OCI-LY1 (cell line): ENCODE data around the gene TGFBR1.
A peak's percentile ranks its signal among the peaks of the same experiment; 100 is the strongest.

ENCODE experiments used
- H2AFZ ChIP-seq: fragments of 200-600 bp; sonication (generic), shearing (Covaris generic); 2 replicates; pipeline ENCODE4 v1.6.0; 2014; ENCODE audit warnings: antibody characterized with exemption, mild to moderate bottlenecking, low read length
- H3F3A ChIP-seq: fragments of 200-600 bp; sonication (generic), shearing (Covaris generic); 2 replicates; pipeline ENCODE4 v1.6.0; 2014; ENCODE audit warnings: mild to moderate bottlenecking, antibody characterized with exemption, low read length, moderate library complexity; ENCODE audit not compliant: insufficient read depth
- H3K27ac ChIP-seq: fragments of 200-600 bp; sonication (generic); 2 replicates; pipeline ENCODE4 v1.5.1; 2014; ENCODE audit warnings: low read length, mixed run types, mild to moderate bottlenecking, low read depth; ENCODE audit not compliant: poor library complexity, severe bottlenecking
- H3K27me3 ChIP-seq: fragments of 200-600 bp; sonication (generic); 2 replicates; pipeline ENCODE4 v1.6.0; 2014; ENCODE audit warnings: antibody characterized with exemption, mild to moderate bottlenecking, low read length, moderate library complexity; ENCODE audit not compliant: insufficient read depth
- H3K36me3 ChIP-seq: fragments of 200-600 bp; sonication (generic); 2 replicates; pipeline ENCODE4 v1.6.1; 2014; ENCODE audit warnings: mild to moderate bottlenecking, antibody characterized with exemption, low read length, moderate library complexity, mixed read lengths; ENCODE audit not compliant: insufficient read depth
- H3K4me1 ChIP-seq: fragments of 200-600 bp; sonication (generic); 2 replicates; pipeline ENCODE4 v1.5.1; 2014; ENCODE audit warnings: mild to moderate bottlenecking, low read length, moderate library complexity; ENCODE audit not compliant: insufficient read depth, severe bottlenecking
- H3K4me2 ChIP-seq: fragments of 200-600 bp; sonication (generic), shearing (Covaris generic); 2 replicates; pipeline ENCODE4 v1.6.1; 2014; ENCODE audit warnings: low read length
- H3K4me3 ChIP-seq: fragments of 200-600 bp; sonication (generic); 2 replicates; pipeline ENCODE4 v1.5.1; 2014; ENCODE audit warnings: low read length, low read depth, mild to moderate bottlenecking, mixed read lengths; ENCODE audit not compliant: poor library complexity, severe bottlenecking
- H3K79me2 ChIP-seq: fragments of 200-600 bp; shearing (Covaris generic); 2 replicates; pipeline ENCODE4 v1.6.1; 2016; ENCODE audit warnings: mixed run types, low read length, mixed read lengths; ENCODE audit not compliant: insufficient read depth
- H3K9ac ChIP-seq: fragments of 200-600 bp; sonication (generic), shearing (Covaris generic); 2 replicates; pipeline ENCODE4 v1.6.1; 2014; ENCODE audit warnings: mild to moderate bottlenecking, low read length, mixed read lengths
- H3K9me2 ChIP-seq: fragments of 200-600 bp; sonication (generic), shearing (Covaris generic); 2 replicates; pipeline ENCODE4 v1.6.1; 2014; ENCODE audit warnings: low read depth, mild to moderate bottlenecking, low read length, mixed read lengths
- H3K9me3 ChIP-seq: fragments of 200-600 bp; shearing (Covaris generic); 2 replicates; pipeline ENCODE4 v1.6.1; 2014; ENCODE audit warnings: low read length, mixed read lengths
- H4K20me1 ChIP-seq: fragments of 200-600 bp; sonication (generic), shearing (Covaris generic); 2 replicates; pipeline ENCODE4 v1.6.0; 2016; ENCODE audit warnings: mild to moderate bottlenecking, low read length; ENCODE audit not compliant: insufficient read depth
- EZH2 ChIP-seq: fragments of 200-600 bp; sonication (generic), shearing (Covaris generic); IDR thresholded peaks from 2 replicates; pipeline ENCODE4 v1.8.0; 2017; ENCODE audit warnings: borderline replicate concordance, mixed run types, mild to moderate bottlenecking, antibody characterized with exemption, low read length, moderate library complexity, mixed read lengths
- TF ChIP-seq, protein P1 (sequence below): fragments of 200-600 bp; sonication (generic), shearing (Covaris generic); IDR thresholded peaks from 2 replicates; pipeline ENCODE4 v1.5.1; 2017; ENCODE audit warnings: mild to moderate bottlenecking, antibody characterized with exemption, low read length, moderate library complexity, mixed read lengths

The TGFBR1 gene

DNA sequence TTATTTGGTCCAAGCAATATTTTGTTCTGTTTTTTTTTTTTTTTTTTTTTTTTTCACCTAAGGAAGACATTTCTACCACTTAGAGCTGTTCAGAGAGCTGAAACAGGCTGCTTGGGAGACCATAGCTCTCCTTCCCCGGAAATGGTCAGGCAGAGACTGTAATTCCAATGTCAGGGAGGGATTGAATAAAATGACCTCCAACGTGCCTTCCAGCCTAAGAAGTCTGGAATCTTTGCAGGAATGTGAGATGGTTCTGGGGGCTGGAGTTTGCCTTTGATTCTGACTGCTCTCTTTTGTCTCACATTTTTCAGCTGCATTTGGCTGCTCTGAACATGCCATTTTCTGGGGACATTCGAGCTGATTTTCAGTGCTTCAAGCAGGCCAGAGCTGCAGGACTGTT, 38.3 kb upstream of the TGFBR1 start:
- no peak for TF ChIP-seq EZH2
- TF ChIP-seq, protein P1, sequence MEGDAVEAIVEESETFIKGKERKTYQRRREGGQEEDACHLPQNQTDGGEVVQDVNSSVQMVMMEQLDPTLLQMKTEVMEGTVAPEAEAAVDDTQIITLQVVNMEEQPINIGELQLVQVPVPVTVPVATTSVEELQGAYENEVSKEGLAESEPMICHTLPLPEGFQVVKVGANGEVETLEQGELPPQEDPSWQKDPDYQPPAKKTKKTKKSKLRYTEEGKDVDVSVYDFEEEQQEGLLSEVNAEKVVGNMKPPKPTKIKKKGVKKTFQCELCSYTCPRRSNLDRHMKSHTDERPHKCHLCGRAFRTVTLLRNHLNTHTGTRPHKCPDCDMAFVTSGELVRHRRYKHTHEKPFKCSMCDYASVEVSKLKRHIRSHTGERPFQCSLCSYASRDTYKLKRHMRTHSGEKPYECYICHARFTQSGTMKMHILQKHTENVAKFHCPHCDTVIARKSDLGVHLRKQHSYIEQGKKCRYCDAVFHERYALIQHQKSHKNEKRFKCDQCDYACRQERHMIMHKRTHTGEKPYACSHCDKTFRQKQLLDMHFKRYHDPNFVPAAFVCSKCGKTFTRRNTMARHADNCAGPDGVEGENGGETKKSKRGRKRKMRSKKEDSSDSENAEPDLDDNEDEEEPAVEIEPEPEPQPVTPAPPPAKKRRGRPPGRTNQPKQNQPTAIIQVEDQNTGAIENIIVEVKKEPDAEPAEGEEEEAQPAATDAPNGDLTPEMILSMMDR, result no peak
- Histone ChIP-seq H3K4me3 (no peak overlapping the region), H3F3A (no peaks in the 10 kb centered on the region), H3K9me2 (no peaks in the 10 kb centered on the region), H3K27me3 (peaks cover 3% of the 10 kb centered on the region; the same call in 1 of the 2 replicates), H3K9ac (no peak overlapping the region), H3K36me3 (no peaks in the 10 kb centered on the region), H3K4me2 (no peak overlapping the region), H3K4me1 (peaks cover 5% of the 10 kb centered on the region), H3K79me2 (no peaks in the 10 kb centered on the region), H3K27ac (no peak overlapping the region), H4K20me1 (no peaks in the 10 kb centered on the region), H2AFZ (no peak overlapping the region), H3K9me3 (no peaks in the 10 kb centered on the region)

DNA sequence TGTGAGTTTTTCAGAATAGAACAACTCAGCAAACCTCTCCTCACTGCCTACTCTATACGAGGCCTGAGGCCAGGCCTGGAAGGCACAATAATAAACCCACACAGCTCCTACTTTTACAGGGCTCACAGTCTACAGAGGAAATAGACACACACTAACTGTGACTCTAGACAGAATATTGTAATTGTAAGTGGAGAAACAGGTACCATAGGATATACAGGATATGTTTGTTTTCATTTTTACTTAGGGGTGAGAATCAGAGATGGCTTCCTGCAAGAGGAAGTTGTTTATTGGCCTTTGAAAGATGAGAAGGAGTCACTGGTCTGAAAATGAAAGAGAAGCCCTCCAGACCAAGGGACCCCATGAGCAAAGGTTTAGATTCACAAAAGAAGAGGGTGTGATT, 35.8 kb upstream of the TGFBR1 start:
- H3K9ac ChIP-seq, result no peak overlapping the region
- peaks cover 5% of the 10 kb centered on the region for H3K4me1 ChIP-seq
- H3K4me2 ChIP-seq, result no peak overlapping the region
- no peaks in the 10 kb centered on the region for H3K79me2 ChIP-seq
- no peaks in the 10 kb centered on the region for H3K9me2 ChIP-seq
- H3F3A ChIP-seq, result no peaks in the 10 kb centered on the region
- H3K27ac ChIP-seq, result no peak overlapping the region
- no peaks in the 10 kb centered on the region for H3K36me3 ChIP-seq
- no peaks in the 10 kb centered on the region for H3K27me3 ChIP-seq
- no peak for TF ChIP-seq EZH2
- TF ChIP-seq, protein P1, result no peak
- no peak overlapping the region for H2AFZ ChIP-seq
- no peaks in the 10 kb centered on the region for H4K20me1 ChIP-seq
- H3K4me3 ChIP-seq, result no peak overlapping the region
- no peaks in the 10 kb centered on the region for H3K9me3 ChIP-seq

DNA sequence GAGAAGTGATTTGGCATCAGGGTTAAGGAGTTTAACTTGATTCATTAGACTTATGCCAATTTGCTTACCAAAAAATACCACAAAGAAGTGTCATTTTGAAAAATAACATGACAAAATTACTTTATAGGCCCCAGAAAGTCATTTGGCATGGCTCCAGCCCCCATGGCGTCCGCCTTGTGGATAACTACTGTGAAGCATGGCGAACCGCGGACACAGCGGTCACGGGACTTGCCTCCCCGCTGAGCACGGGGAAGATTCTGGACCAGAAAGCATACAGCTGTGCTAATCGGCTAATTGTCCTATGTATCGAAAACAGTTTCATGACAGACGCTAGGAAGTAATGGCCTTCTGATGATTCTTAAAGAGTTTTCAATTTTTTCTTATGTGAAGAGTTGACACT, 35.4 kb upstream of the TGFBR1 start:
- H3F3A ChIP-seq, result no peaks in the 10 kb centered on the region

DNA sequence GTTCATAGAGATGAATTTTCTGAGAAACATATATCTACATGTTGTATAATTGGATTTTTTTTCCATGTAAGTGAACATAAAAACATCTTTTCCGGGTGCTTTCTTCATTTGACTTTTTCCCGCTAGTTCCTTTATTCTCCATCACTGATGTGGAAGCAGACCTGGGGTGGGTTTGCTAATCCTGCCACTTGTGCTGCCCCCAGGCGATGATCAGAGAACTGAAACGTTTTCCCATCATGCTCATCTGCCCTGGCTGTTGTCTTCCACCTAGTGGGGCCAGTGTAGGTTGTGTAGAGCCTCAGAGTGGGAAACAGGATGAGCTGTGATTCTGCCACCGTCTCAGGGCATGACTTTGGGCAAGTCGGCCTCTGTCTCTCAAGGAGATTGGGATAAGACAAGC, 34.2 kb upstream of the TGFBR1 start:
- Histone ChIP-seq H3K4me1 (peaks cover 5% of the 10 kb centered on the region), H3K9me3 (no peaks in the 10 kb centered on the region), H3K27me3 (no peaks in the 10 kb centered on the region), H3K4me2 (no peak overlapping the region), H3K9ac (no peak overlapping the region), H3F3A (no peaks in the 10 kb centered on the region), H2AFZ (no peak overlapping the region), H3K4me3 (no peak overlapping the region), H3K9me2 (no peaks in the 10 kb centered on the region), H3K36me3 (no peaks in the 10 kb centered on the region), H3K79me2 (no peaks in the 10 kb centered on the region), H4K20me1 (no peaks in the 10 kb centered on the region), H3K27ac (no peak overlapping the region)
- no peak for TF ChIP-seq EZH2
- TF ChIP-seq, protein P1, result peak; percentile 32; the same call in 1 of the 2 replicates

More for the DNA sequence above, 35.4 kb upstream of the TGFBR1 start:
- no peak overlapping the region for H3K4me2 ChIP-seq
- no peak overlapping the region for H3K27ac ChIP-seq
- H4K20me1 ChIP-seq, result no peaks in the 10 kb centered on the region
- H3K9me3 ChIP-seq, result no peaks in the 10 kb centered on the region
- H3K9ac ChIP-seq, result no peak overlapping the region
- H3K4me1 ChIP-seq, result peaks cover 5% of the 10 kb centered on the region
- no peak for TF ChIP-seq EZH2
- no peak overlapping the region for H2AFZ ChIP-seq
- no peaks in the 10 kb centered on the region for H3K27me3 ChIP-seq
- H3K4me3 ChIP-seq, result no peak overlapping the region
- no peaks in the 10 kb centered on the region for H3K79me2 ChIP-seq
- H3K36me3 ChIP-seq, result no peaks in the 10 kb centered on the region
- H3K9me2 ChIP-seq, result no peaks in the 10 kb centered on the region
